A673 (cell line): ENCODE results near the gene SLCO3A1. TPM values are rescaled to one million over a fixed set of nuclear protein-coding genes. Genes with fewer than 3 reads are reported as not detected.

Experiments used
- BruUV-seq: library from RNA; stranded (reverse); fragments of 400-500 nt; replicated peaks from 2 replicates; lab custom pipeline; 2021; lab: Mats Ljungman, UMichigan
- CTCF ChIA-PET: fragments of 300-600 bp; sonication (Branson Sonifier 250); formaldehyde crosslinking; loops from one replicate; lab custom pipeline; 2022; ENCODE audit warnings: antibody characterized with exemption; lab: Charles Lee
- POLR2A ChIA-PET: fragments of 300-600 bp; sonication (Branson Sonifier 250); formaldehyde crosslinking; loops from one replicate; lab custom pipeline; 2022; ENCODE audit warnings: antibody characterized with exemption; ENCODE audit not compliant: low non-redundant PET; lab: Charles Lee
- DNase-seq: peaks from one replicate; pipeline ENCODE4 v3.0.0-alpha.2; 2015; ENCODE audit warnings: low spot score
- H3K27ac ChIP-seq: fragments of 200-600 bp; sonication (generic); 2 replicates; pipeline ENCODE4 v1.5.1; 2016; ENCODE audit warnings: mixed run types, low read depth, mild to moderate bottlenecking, mixed read lengths, antibody characterized with exemption, low read length; ENCODE audit not compliant: poor library complexity, severe bottlenecking
- H3K27me3 ChIP-seq: fragments of 200-600 bp; sonication (generic); replicated peaks from 2 replicates; pipeline ENCODE4 v1.6.1; 2017; ENCODE audit warnings: mixed run types, low read depth, mild to moderate bottlenecking, mixed read lengths, antibody characterized with exemption, low read length; ENCODE audit not compliant: insufficient read depth, poor library complexity
- H3K36me3 ChIP-seq: fragments of 200-600 bp; sonication (generic); 2 replicates; pipeline ENCODE4 v1.6.1; 2016; ENCODE audit warnings: mixed run types, mild to moderate bottlenecking, mixed read lengths, antibody characterized with exemption, low read length; ENCODE audit not compliant: insufficient read depth, poor library complexity, severe bottlenecking
- H3K4me1 ChIP-seq: fragments of 200-600 bp; sonication (generic); 2 replicates; pipeline ENCODE4 v1.6.1; 2017; ENCODE audit warnings: mixed run types, mild to moderate bottlenecking, mixed read lengths, antibody characterized with exemption, low read length; ENCODE audit not compliant: insufficient read depth, poor library complexity, severe bottlenecking
- H3K4me3 ChIP-seq: fragments of 200-600 bp; sonication (generic); 2 replicates; pipeline ENCODE4 v1.5.1; 2016; ENCODE audit warnings: low read depth, mixed run types, mild to moderate bottlenecking, mixed read lengths, low read length; ENCODE audit not compliant: poor library complexity, severe bottlenecking
- H3K9me3 ChIP-seq: fragments of 200-600 bp; sonication (generic); 2 replicates; pipeline ENCODE4 v1.6.1; 2016; ENCODE audit warnings: mixed run types, low read depth, mild to moderate bottlenecking, mixed read lengths, antibody characterized with exemption, low read length; ENCODE audit not compliant: poor library complexity, severe bottlenecking
- CTCF ChIP-seq: fragments of 300-800, 200-600 bp; sonication (generic); conservative IDR thresholded peaks from 2 replicates; pipeline ENCODE4 v1.5.1; 2017; ENCODE audit warnings: low read depth, mild to moderate bottlenecking, antibody characterized with exemption, low read length, moderate library complexity, mixed read lengths
- EZH2 ChIP-seq: fragments of 200-600 bp; sonication (generic); IDR thresholded peaks from 2 replicates; pipeline ENCODE4 v1.6.1; 2017; ENCODE audit warnings: borderline replicate concordance, low read depth, mild to moderate bottlenecking, mixed read lengths, antibody characterized with exemption, low read length; ENCODE audit not compliant: poor library complexity, severe bottlenecking
- intact Hi-C: fragments of 100-400 bp; cut with micrococcal nuclease; formaldehyde crosslinking; loops from one replicate; pipeline ENCODE4 v1.10.0; 2022; ENCODE audit not compliant: unreplicated experiment
- total RNA-seq: library from RNA; stranded (reverse); gene quantifications from 2 replicates; pipeline ENCODE4 v1.2.3, GENCODE V29; 2021

The SLCO3A1 gene
- total RNA-seq, 1 experiment from 2014 or later: 16.6 TPM

- Histone ChIP-seq H3K9me3 (no peaks in the 10 kb centered on the region), H3K27me3 (no peaks in the 10 kb centered on the region), H3K27ac (no peak overlapping the region), H3K36me3 (no peaks in the 10 kb centered on the region), H3K4me1 (no peaks in the 10 kb centered on the region), H3K4me3 (no peak overlapping the region)
- intact Hi-C loops: no loop called here
- TF ChIP-seq EZH2: no peak
- TF ChIP-seq CTCF: no peak
- no TSS peak for BruUV-seq
- POLR2A ChIA-PET: no interaction called here
- CTCF ChIA-PET: no interaction called here
- no peak for DNase-seq
These were observed 247.2 kb downstream of the SLCO3A1 start for GRCh38 chr15:92100751-92101150.

GRCh38 chr15:92101708-92102394 lies 248.3 kb downstream of the SLCO3A1 start:
- no peak for DNase-seq
- H3K4me1 ChIP-seq: no peaks in the 10 kb centered on the region
- CTCF ChIA-PET: no interaction called here
- H3K27ac ChIP-seq: no peak overlapping the region
- H3K9me3 ChIP-seq: no peaks in the 10 kb centered on the region
- H3K36me3 ChIP-seq: no peaks in the 10 kb centered on the region
- H3K4me3 ChIP-seq: no peak overlapping the region
- H3K27me3 ChIP-seq: no peaks in the 10 kb centered on the region
- intact Hi-C loops: no loop called here
- no TSS peak for BruUV-seq
- no peak for TF ChIP-seq EZH2
- no peak for TF ChIP-seq CTCF
- POLR2A ChIA-PET: no interaction called here

GRCh38 chr15:92102395-92102755 lies 248.9 kb downstream of the SLCO3A1 start:
- Histone ChIP-seq H3K9me3 (no peaks in the 10 kb centered on the region), H3K36me3 (no peaks in the 10 kb centered on the region), H3K4me1 (no peaks in the 10 kb centered on the region), H3K27me3 (no peaks in the 10 kb centered on the region), H3K27ac (no peak overlapping the region), H3K4me3 (no peak overlapping the region)
- TF ChIP-seq CTCF: no peak
- TF ChIP-seq EZH2: no peak
- no TSS peak for BruUV-seq
- DNase-seq: no peak
- ChIA-PET POLR2A (no interaction called here), CTCF (no interaction called here)
- intact Hi-C loops: no loop called here
